ENCODE results near the gene SPATA6L.

SPATA6L gene

DNA sequence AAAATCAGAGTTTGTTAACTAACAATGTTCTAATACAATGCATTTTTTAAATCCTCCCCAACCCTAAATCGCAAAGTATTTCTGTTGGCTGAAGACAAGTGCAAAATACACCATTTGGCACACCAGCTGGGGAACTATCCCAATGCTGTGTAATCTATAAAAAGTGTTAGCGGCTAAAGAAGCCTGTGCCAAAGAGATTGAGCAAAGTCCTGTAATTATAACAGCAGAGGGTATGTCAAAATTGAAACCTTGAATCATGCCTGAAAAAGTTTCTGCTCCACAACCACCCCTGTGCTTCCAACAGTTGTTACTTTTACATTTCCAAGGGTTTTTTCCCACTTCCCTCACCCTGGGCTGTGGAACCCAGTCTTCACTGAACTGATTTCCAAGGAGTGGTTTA is 87.3 kb downstream of the SPATA6L start:
- H3K4me2 ChIP-seq (ENCODE audit: low read depth, low read length, poor library complexity, severe bottlenecking) = no peak overlapping the region
- no peaks in the 10 kb centered on the region for H4K20me1 ChIP-seq (ENCODE audit: insufficient read depth, low read length, poor library complexity, severe bottlenecking)
- no peak overlapping the region for H2AFZ ChIP-seq (ENCODE audit: low read length)
- no peaks in the 10 kb centered on the region for H3K9me2 ChIP-seq (replicated peaks; ENCODE audit: low read depth, low read length)
- H3K36me3 ChIP-seq (ENCODE audit: insufficient read depth, low read length) = no peaks in the 10 kb centered on the region
- peaks cover 79% of the 10 kb centered on the region for H3K27me3 ChIP-seq (ENCODE audit: insufficient read depth, low read length, poor library complexity, severe bottlenecking)
- no peak overlapping the region for H3K4me3 ChIP-seq (ENCODE audit: low read length, poor library complexity, severe bottlenecking)
- H3K79me2 ChIP-seq (ENCODE audit: insufficient read depth, low read length) = no peaks in the 10 kb centered on the region
- no peaks in the 10 kb centered on the region for H3K4me1 ChIP-seq (ENCODE audit: insufficient read depth, low read length, poor library complexity, severe bottlenecking)
- TF ChIP-seq CTCF (conservative IDR thresholded peaks at IDR 0.05; ENCODE audit: low read length) = no peak
- H3F3A ChIP-seq (ENCODE audit: low read depth) = no peaks in the 10 kb centered on the region
- H3K9me3 ChIP-seq (ENCODE audit: insufficient read depth, low read depth, low read length) = no peaks in the 10 kb centered on the region
- H3K9ac ChIP-seq (ENCODE audit: low read depth, low read length, poor library complexity, severe bottlenecking) = no peak overlapping the region

DNA sequence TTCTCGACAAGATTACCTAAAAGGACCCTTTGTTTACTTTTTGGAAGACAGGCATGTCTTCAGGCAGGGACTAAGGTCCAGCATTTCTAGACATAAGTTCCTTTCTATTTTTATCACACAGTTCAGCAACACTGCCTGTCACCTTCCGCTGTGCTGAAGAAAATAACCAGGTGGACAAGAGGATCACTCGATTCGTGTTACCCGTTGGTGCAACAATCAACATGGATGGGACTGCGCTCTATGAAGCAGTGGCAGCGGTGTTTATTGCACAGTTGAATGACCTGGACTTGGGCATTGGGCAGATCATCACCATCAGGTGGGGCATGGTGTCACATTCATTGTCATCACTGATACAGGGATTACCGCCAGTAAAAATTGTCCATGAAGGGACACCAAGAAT is 89.8 kb downstream of the SPATA6L start:
- H4K20me1 ChIP-seq (ENCODE audit: insufficient read depth, low read length, poor library complexity, severe bottlenecking) = no peaks in the 10 kb centered on the region
- no peak overlapping the region for H3K9ac ChIP-seq (ENCODE audit: low read depth, low read length, poor library complexity, severe bottlenecking)
- H3K4me1 ChIP-seq (ENCODE audit: insufficient read depth, low read length, poor library complexity, severe bottlenecking) = no peaks in the 10 kb centered on the region
- H3K4me3 ChIP-seq (ENCODE audit: low read length, poor library complexity, severe bottlenecking) = no peak overlapping the region
- H3K79me2 ChIP-seq (ENCODE audit: insufficient read depth, low read length) = no peaks in the 10 kb centered on the region
- H3K27me3 ChIP-seq (ENCODE audit: insufficient read depth, low read length, poor library complexity, severe bottlenecking) = peaks cover 85% of the 10 kb centered on the region
- TF ChIP-seq CTCF (conservative IDR thresholded peaks at IDR 0.05; ENCODE audit: low read length) (no peak), EZH2phosphoT487 (IDR thresholded peaks at IDR 0.05; ENCODE audit: borderline replicate concordance) (no peak)
- no peaks in the 10 kb centered on the region for H3K36me3 ChIP-seq (ENCODE audit: insufficient read depth, low read length)
- H2AFZ ChIP-seq (ENCODE audit: low read length) = no peak overlapping the region
- H3K9me2 ChIP-seq (replicated peaks; ENCODE audit: low read depth, low read length) = no peaks in the 10 kb centered on the region
- H3K4me2 ChIP-seq (ENCODE audit: low read depth, low read length, poor library complexity, severe bottlenecking) = no peak overlapping the region
- H3F3A ChIP-seq (ENCODE audit: low read depth) = no peaks in the 10 kb centered on the region
- H3K9me3 ChIP-seq (ENCODE audit: insufficient read depth, low read depth, low read length) = no peaks in the 10 kb centered on the region

- Histone ChIP-seq H3K9ac (ENCODE audit: low read depth, low read length, poor library complexity, severe bottlenecking) (no peak overlapping the region), H3K4me3 (ENCODE audit: low read length, poor library complexity, severe bottlenecking) (no peak overlapping the region), H3K27me3 (ENCODE audit: insufficient read depth, low read length, poor library complexity, severe bottlenecking) (peaks cover 86% of the 10 kb centered on the region), H3K79me2 (ENCODE audit: insufficient read depth, low read length) (no peaks in the 10 kb centered on the region), H2AFZ (ENCODE audit: low read length) (no peak overlapping the region), H4K20me1 (ENCODE audit: insufficient read depth, low read length, poor library complexity, severe bottlenecking) (no peaks in the 10 kb centered on the region), H3K36me3 (ENCODE audit: insufficient read depth, low read length) (no peaks in the 10 kb centered on the region), H3K4me2 (ENCODE audit: low read depth, low read length, poor library complexity, severe bottlenecking) (no peak overlapping the region), H3K4me1 (ENCODE audit: insufficient read depth, low read length, poor library complexity, severe bottlenecking) (no peaks in the 10 kb centered on the region), H3K9me2 (replicated peaks; ENCODE audit: low read depth, low read length) (no peaks in the 10 kb centered on the region), H3F3A (ENCODE audit: low read depth) (no peaks in the 10 kb centered on the region), H3K9me3 (ENCODE audit: insufficient read depth, low read depth, low read length) (no peaks in the 10 kb centered on the region)
- TF ChIP-seq EZH2phosphoT487 (IDR thresholded peaks at IDR 0.05; ENCODE audit: borderline replicate concordance) (no peak), CTCF (conservative IDR thresholded peaks at IDR 0.05; ENCODE audit: low read length) (no peak)
Observed at GRCh38 chr9:4575997-4576396, 90.3 kb downstream of the SPATA6L start.

All from Loucy (cell line).